Mucosa of descending colon (tissue), 3 donors: ENCODE measurements around the gene ATP8A2. TPM values are rescaled to one million over a fixed set of nuclear protein-coding genes. Genes with fewer than 3 reads are reported as not detected.
"Not testable (repeated sequence)": the region's sequence is repeated elsewhere in the genome, so short reads cannot be mapped to it uniquely, and the experiment has no call there.

Source experiments
- ATAC-seq: fragments of 200-7000 bp; cut with Tn5 transposase; one replicate; pipeline ENCODE4 v1.9.1; 2020; ENCODE audit warnings: mild to moderate bottlenecking, moderate library complexity
- DNase-seq, 3 donors: peaks; one replicate each; pipeline ENCODE4 v3.0.0-alpha.2; 2020
- H3K36me3 ChIP-seq: fragments of 200-600 bp; one replicate; pipeline ENCODE4 v1.8.0; 2021; ENCODE audit warnings: low read depth, mild to moderate bottlenecking
- H3K4me1 ChIP-seq: fragments of 200-600 bp; one replicate; pipeline ENCODE4 v1.8.0; 2021; ENCODE audit warnings: low read depth, mild to moderate bottlenecking
- H3K4me3 ChIP-seq: fragments of 200-600 bp; one replicate; pipeline ENCODE4 v1.8.0; 2021; ENCODE audit warnings: mild to moderate bottlenecking
- H3K9me3 ChIP-seq: fragments of 200-600 bp; one replicate; pipeline ENCODE4 v1.8.0; 2021; ENCODE audit warnings: mild to moderate bottlenecking
- intact Hi-C, 2 donors: fragments of 100-400 bp; cut with DNase I in 1 of 2; cut with micrococcal nuclease in 1 of 2; formaldehyde crosslinking; loops; one replicate each; pipeline versions ENCODE4 v1.11.0 to v1.11.1; 2022; cut with DNase I, micrococcal nuclease
- total RNA-seq, 3 donors: library from RNA; stranded (reverse); fragmentation: NEBNext Ultra II Directional in 2 of 3; extraction: Animal tissue kit (Norgen Biotek cat#: 25700) in 2 of 3; gene quantifications; one replicate each; pipeline versions ENCODE4 v1.2.1 to v1.2.4, GENCODE V29; 2021 to 2023
- TF ChIP-seq, protein P1 (sequence below): fragments of 200-600 bp; IDR thresholded peaks from one replicate; pipeline ENCODE4 v1.8.0; 2022; ENCODE audit warnings: antibody characterized with exemption, mild to moderate bottlenecking
- donor health status: DM: no; HTN: no; CAD: no; lungs with moderate emphysema.
- donor health status: DM: no; HTN: no; CAD: no.
- donor health status: DM: no; HTN: yes; CAD: no.

The ATP8A2 gene
- total RNA-seq, 3 donors from 2014 or later = 0.22 to 3.6 (median 0.41) TPM

DNA sequence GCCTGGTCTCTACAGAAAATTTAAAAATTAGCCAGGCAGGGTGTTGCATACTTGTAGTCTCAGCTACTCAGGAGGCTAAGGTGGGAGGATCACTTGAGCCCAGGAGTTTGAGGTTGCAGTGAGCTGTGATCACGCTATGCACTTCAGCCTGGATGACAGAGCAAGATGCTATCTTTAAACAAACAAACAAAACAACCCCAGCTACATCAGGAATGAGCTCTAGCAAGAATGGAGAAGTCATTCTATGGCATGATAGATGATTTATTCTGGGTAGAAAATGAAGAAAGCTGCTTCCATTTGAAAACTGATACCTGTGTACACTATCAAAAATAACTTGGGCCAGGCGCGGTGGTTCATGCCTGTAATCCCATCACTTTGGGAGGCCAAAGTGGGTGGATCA is 695.8 kb downstream of the ATP8A2 start:
- intact Hi-C loops = no loop called here
- no peaks in the 10 kb centered on the region for H3K36me3 ChIP-seq

DNA sequence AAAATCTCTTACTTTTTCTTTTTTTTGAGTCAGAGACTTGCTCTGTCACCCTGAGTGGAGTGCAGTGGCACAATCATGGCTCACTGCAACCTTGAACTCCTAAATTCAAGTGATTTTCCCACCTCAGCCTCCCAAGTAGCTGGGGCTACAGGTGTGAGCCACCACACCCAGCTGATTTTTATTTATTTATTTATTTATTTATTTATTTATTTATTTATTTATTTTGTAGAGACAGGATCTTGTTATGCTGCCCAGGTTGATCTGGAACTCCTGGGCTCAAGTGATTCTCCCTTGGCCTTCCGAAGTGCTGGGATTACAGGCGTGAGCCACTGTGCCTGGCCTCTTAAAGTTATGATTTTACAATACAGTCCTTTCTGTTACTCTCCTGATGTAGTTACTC is 696.6 kb downstream of the ATP8A2 start:
- H3K9me3 ChIP-seq, H3K4me1 ChIP-seq, DNase-seq, ATAC-seq, intact Hi-C loops, H3K36me3 ChIP-seq, H3K4me3 ChIP-seq: not testable (repeated sequence)

More for the DNA sequence above, 695.8 kb downstream of the ATP8A2 start:
- DNase-seq = no peak
- Histone ChIP-seq H3K9me3 (no peaks in the 10 kb centered on the region), H3K4me3 (no peak overlapping the region), H3K4me1 (no peaks in the 10 kb centered on the region)
- no peak for ATAC-seq
- TF ChIP-seq, protein P1, sequence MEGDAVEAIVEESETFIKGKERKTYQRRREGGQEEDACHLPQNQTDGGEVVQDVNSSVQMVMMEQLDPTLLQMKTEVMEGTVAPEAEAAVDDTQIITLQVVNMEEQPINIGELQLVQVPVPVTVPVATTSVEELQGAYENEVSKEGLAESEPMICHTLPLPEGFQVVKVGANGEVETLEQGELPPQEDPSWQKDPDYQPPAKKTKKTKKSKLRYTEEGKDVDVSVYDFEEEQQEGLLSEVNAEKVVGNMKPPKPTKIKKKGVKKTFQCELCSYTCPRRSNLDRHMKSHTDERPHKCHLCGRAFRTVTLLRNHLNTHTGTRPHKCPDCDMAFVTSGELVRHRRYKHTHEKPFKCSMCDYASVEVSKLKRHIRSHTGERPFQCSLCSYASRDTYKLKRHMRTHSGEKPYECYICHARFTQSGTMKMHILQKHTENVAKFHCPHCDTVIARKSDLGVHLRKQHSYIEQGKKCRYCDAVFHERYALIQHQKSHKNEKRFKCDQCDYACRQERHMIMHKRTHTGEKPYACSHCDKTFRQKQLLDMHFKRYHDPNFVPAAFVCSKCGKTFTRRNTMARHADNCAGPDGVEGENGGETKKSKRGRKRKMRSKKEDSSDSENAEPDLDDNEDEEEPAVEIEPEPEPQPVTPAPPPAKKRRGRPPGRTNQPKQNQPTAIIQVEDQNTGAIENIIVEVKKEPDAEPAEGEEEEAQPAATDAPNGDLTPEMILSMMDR = no peak

DNA sequence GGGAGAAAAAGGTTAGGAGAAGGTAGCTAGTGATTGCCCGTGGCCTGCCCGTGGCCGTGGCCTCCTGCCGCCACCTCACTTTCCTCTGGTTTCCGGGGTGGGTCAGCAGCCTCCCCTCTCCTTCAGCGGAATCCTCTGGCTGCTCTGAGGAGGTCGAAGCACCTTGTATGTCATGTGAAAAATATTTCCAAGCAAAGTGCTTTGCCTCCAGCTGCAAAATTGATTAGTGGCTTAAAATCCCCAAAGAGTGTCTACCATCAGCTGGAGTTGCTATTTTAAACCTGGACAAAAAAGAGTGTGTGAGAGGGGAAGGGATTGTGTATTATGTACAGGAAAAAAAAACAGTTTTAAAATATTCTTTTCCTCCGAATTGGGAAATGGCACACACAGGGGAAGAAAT is 697.9 kb downstream of the ATP8A2 start:
- H3K9me3 ChIP-seq, H3K4me3 ChIP-seq, DNase-seq, H3K4me1 ChIP-seq, H3K36me3 ChIP-seq, intact Hi-C loops, ATAC-seq: not testable (repeated sequence)

DNA sequence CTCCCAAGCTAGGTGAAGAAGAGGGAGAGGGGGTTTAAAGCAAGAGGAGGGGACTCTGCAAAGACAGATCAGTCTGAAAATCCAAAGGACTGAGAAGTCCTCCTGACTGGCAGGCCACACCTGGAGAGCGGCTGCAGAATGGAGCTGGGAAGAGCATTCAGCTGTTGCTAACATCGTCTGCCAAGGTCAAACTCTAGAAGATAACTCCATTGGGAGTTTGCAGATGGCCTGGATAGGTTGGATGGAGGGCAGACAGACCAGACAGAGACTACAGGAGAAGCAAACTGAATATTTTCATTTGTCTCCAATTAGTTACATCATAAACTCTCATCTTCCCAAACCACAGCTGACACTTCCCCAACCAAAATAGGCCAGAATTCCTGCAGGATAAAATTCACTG is 699.9 kb downstream of the ATP8A2 start:
- TF ChIP-seq, protein P1 = no peak
- DNase-seq (no peak), ATAC-seq (no peak)
- H3K9me3 ChIP-seq = no peaks in the 10 kb centered on the region
- no peaks in the 10 kb centered on the region for H3K4me1 ChIP-seq
- intact Hi-C loops = no loop called here
- H3K36me3 ChIP-seq = no peaks in the 10 kb centered on the region
- no peak overlapping the region for H3K4me3 ChIP-seq

DNA sequence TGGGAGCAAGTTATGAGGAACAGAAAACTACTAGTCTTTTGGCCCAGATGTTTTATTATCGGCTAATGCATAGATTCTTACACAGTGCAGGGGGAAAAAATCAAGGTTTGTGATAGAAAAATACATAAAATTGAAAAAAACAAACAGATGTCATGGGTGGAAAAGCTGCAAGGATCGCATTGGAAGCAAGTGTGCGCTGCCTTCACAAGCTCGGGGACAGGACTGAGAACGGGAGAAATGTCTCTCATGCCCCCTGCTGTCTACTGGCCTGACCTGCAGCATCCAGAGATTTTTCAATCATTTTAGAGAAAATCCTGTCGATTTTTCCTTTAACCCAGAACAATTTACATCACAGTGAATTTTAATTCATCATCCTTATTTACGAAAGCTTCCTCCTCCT is 700.6 kb downstream of the ATP8A2 start:
- intact Hi-C loops, H3K4me1 ChIP-seq, DNase-seq, H3K36me3 ChIP-seq, H3K4me3 ChIP-seq, H3K9me3 ChIP-seq: not testable (repeated sequence)
- ATAC-seq = peak; percentile 70

DNA sequence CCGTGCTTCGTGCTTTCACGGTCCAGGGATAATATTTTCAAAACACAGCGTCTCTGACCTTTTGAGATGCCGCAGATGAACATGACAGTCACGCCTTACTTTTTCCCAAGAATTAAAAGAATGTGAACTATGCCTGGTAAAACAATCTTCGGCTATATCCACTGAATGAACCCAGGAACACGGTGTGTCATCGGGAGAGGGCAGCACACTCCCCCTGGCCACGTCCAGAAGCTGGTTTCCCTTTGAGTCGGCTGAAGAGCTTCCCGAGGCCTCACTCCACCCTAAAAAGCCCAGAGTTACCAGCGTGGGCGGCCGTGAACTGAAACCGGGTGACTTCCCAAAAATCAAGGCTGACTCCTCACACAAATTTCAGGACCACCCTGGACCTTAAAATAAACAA is 702.9 kb downstream of the ATP8A2 start:
- H3K4me3 ChIP-seq = no peak overlapping the region
- H3K36me3 ChIP-seq = no peaks in the 10 kb centered on the region
- intact Hi-C loops = no loop called here
- DNase-seq (no peak), ATAC-seq (no peak)
- H3K9me3 ChIP-seq = no peaks in the 10 kb centered on the region
- H3K4me1 ChIP-seq = no peaks in the 10 kb centered on the region
- TF ChIP-seq, protein P1 = no peak

Other genes starting within 250 kb of the ATP8A2 start
- under 1 TPM in 2 of 3 donors, not detected in 1; 0.05 to 0.70 TPM for gene AMER2, start 199.7 kb upstream of the ATP8A2 start, total RNA-seq
- 10 to 100 TPM; 10.8 to 18.5 (median 13.7) TPM for gene MTMR6, start 84.5 kb upstream of the ATP8A2 start, total RNA-seq
- 10 to 100 TPM; 31.9 to 35.3 (median 32.8) TPM for gene NUP58, start 70.3 kb upstream of the ATP8A2 start, total RNA-seq